ENCODE results near the gene OSM. TPM values are rescaled to one million over a fixed set of nuclear protein-coding genes. Genes with fewer than 3 reads are reported as not detected.

The OSM gene
- total RNA-seq: not detected in 2 replicates

DNA sequence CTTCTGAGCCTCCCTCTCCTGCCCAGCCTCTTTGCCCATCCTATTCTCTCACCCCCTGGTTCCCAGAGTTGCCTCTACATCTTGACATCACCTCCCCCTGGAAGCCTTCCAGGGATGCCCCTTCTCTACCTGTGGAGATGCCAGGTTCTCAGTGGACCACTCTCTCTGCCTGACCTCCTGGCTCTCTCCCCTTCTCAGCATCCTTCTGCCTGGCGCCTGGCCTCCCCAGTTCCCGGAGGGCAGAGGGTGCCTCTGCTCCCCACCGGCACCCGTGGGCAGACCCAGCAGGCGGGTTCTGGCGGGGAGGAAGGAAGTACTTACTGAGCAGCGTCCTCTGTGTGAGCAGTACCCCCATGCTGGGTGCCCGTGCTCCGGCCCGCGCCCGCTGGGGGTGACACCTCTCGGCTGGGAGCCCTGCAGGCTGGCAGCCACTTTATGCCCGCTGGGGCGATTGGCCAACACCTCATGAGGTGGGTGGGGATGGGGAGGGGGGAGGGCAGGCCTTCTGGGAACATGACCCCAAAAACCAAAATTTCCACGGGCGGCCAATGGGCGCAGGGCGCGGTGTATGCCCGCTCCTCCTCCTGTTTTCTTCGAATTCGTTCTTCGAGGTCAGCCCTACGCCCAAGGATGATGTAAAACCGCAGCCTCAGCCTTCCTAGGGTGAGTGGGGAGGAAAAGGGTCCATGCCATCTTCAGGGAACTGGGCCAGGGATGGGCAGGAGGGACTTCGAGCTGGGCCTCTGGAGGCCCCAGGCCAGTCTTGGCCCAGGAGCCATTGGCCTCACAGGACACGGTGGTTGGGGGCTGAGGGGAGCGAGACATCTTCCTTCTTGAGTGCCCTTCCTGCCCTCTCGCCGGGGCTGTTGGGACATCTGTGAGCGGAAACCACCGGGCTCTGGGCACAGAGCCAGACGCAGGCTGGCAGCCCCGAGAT lies at the start of gene OSM:
TSS of gene OSM (minus strand) at position 407 of the 937 bp plus-strand sequence. CDS start at position 355, 52 bp downstream.

DNA sequence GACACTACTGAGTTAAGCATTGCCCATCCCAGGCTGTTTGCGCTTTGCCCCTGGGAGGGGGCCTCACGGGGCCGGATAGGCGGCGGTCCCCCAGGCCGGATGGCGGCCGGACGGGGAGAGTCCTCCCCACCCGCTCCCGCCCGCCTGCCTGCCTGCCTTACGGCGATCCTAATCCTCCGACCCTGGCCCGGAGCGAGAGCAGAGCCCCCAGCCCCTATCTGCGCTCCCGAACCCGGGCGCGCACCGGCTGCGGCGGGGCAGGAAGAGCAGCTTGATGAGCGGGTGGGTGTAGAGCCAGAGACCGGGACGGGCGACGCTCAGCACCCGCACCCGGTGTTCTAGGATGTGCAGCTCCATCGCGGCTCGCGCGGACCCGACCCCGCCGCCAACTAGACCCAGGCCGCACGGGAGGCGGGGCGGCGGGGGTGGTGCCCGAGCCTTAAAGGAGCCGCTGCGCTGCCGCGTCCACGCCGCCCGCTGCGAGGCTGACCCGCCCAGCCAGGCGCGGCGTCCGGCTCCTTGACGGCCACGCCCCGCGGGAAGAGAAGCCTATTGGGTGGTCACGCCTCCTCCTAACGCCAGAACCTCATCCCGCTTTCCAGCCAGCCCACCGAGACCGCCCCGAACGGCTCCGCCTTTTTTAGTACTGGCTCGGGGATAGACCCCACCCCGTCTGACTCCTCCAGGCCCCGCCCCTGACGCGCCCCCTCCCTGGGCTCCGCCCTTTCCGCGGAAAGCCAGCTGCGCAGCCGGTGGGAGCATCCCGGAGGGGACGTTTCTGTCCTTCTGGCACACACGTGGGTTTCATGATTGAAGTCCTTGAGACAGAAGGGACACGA lies 22.7 kb upstream of the OSM start, which contains the start of gene CASTOR1:
TSS of gene CASTOR1 (minus strand) at position 365 of the 839 bp plus-strand sequence. CDS start at position 357, 8 bp downstream.

DNA sequence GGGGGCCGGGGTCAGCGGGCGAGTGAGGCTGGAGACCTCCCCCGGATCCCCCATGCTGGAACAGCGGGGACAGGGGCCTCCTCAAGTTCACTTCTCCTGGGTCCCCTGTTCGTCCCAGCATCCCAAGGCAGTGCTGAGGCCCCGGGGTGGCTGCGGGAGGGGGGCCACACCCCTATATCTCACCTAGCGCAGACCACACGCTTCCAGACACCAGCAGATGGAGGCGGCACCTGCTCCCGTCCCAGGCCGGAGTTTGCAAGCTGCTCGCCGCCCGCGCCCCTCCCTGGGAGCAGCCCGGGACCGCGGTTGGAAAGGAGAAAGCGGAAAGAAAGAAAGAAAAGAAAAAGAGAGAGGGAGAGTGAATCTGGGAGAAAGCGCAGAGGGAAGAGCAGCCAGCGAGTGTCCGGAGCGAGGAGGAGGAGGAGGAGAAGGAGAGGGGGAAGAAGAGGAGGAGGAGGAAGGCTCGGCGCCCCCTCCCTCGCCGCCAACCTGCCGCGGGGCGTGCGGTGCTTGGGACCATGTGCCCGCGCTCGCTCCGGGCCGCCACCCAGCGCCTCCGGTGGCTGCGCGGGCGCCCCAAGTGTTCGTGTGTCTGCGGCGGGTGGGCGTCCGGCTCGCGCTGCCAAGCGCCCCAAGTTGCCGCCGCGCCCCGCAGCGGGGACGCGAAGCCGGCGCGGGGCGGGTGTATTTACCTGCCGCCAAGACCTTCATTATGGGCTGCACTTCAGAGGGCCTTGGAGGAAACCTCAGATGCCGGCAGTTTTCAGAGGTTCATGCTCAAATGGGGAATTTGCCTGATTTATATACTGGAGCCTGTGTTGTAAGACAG lies 20.5 kb downstream of the OSM start, which contains the start of gene LIF:
TSS of gene LIF (minus strand) at position 775 of the 829 bp plus-strand sequence. CDS start at position 711, 64 bp downstream.

Other genes starting within 250 kb of the OSM start
- not detected in 2 replicates for gene HORMAD2, start 186.4 kb downstream of the OSM start, total RNA-seq
- 2.4 and 2.9 TPM in 2 replicates for gene LIF, start 20.1 kb downstream of the OSM start, total RNA-seq
- 5.4 and 12.6 TPM in 2 replicates for gene CASTOR1, start 22.7 kb upstream of the OSM start, total RNA-seq
- 18.7 and 19.3 TPM in 2 replicates for gene TBC1D10A, start 60.1 kb upstream of the OSM start, total RNA-seq
- gene SF3A1, start 90.0 kb upstream of the OSM start, total RNA-seq: 46.1 and 64.5 TPM in 2 replicates
- gene CCDC157, start 90.2 kb upstream of the OSM start, total RNA-seq: 3.4 and 4.6 TPM in 2 replicates
- gene RNF215, start 120.6 kb upstream of the OSM start, total RNA-seq: 16.6 and 18.8 TPM in 2 replicates
- 16.4 and 21.4 TPM in 2 replicates for gene SEC14L2, start 130.2 kb upstream of the OSM start, total RNA-seq
- gene MTFP1, start 158.9 kb upstream of the OSM start, total RNA-seq: 27.1 and 27.5 TPM in 2 replicates
- not detected in 2 replicates for gene SEC14L3, start 205.2 kb upstream of the OSM start, total RNA-seq
- 0.17 TPM in 1 of 2 replicates, not detected in the other for gene SEC14L4, start 238.8 kb upstream of the OSM start, total RNA-seq

Data from bronchus fibroblast of lung (primary cell).